NCI-H2227 (cell line): ENCODE results near the gene CCZ1B.
A peak's percentile ranks its signal among the peaks of the same experiment; 100 is the strongest.
"Not testable (repeated sequence)": the region's sequence is repeated elsewhere in the genome, so short reads cannot be mapped to it uniquely, and the experiment has no call there.

Experiments used
- DNase-seq: peaks from one replicate; lab custom pipeline; 2025; ENCODE audit not compliant: unreplicated experiment; lab: John Stamatoyannopoulos, UW

Gene CCZ1B

DNA sequence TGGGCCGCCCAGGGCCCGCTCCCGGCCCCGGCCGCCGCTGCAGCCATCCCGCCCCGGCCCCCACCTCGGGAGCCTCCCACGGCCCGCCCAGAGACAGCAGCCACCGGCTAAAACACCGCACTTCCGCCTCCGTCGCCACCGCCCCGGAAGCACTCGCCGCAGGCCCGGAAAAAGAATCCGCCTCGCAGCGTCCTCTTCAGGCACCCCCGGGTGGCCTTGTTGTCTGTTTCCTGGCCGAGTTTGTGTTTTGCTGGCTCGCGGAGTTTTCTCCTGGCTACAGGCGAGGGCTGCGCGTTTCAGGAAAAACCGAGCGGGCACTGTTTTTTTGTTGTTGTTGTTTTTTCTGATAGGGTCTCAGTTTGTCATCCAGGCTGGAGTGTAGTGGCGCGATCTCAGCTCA, at the start of gene CCZ1B:
CCZ1B (minus strand) TSS at position 125 of the 400 bp plus-strand sequence; CDS start at position 47, 78 bp downstream.
- peak; percentile 60 for DNase-seq

DNA sequence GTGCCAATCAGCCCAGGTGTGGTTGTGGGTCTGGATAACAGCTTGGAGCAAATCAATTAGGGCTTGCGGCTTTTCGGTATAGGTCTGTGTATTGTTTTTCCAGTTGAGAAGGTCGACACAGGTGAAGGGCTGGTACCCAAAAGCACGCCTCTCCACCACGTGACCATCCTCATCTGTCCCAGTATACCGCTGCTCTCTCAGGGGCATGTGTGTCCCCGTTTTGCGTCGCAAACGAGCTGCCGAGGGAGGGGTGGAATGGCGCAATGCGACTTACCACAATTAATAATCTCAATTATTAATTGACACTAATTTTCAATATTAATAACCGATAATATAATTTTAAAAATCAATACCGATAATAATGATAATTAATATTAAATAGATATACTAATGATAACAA, 48.9 kb upstream of the CCZ1B start:
- DNase-seq = not testable (repeated sequence)

DNA sequence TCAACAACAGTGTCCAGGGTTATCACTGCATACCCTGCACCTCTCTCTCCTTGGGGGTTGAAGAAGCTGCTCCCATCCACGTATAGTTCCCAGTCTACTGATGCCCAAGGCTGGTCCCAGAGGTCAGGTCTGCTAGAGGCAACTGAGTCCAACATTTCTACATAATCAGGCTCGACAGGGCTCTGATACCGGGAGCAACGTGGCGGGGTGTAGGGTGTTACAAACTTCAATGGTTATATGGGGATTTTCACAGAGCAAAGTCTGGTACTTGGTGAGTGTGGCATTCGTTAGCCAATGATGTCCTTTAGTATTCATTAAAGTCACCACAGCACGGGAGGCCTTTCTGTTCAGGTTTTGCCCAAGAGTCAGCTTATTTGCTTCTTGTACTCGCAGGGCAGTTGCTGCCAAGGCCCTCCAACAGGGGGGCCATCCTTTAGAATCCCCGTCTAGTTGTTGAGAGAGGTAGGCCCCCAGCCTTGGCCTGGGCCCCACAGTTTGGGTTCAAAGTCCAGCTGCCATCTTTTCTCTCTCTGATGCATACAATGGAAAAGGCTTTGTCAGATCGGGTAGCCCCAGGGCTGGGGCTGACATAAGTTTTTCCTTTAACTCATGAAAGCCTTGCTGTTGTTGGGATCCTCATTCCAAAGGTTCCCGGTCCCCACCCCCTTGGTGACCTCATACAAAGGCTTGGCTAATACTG, 46.3 kb upstream of the CCZ1B start:
- not testable (repeated sequence) for DNase-seq

DNA sequence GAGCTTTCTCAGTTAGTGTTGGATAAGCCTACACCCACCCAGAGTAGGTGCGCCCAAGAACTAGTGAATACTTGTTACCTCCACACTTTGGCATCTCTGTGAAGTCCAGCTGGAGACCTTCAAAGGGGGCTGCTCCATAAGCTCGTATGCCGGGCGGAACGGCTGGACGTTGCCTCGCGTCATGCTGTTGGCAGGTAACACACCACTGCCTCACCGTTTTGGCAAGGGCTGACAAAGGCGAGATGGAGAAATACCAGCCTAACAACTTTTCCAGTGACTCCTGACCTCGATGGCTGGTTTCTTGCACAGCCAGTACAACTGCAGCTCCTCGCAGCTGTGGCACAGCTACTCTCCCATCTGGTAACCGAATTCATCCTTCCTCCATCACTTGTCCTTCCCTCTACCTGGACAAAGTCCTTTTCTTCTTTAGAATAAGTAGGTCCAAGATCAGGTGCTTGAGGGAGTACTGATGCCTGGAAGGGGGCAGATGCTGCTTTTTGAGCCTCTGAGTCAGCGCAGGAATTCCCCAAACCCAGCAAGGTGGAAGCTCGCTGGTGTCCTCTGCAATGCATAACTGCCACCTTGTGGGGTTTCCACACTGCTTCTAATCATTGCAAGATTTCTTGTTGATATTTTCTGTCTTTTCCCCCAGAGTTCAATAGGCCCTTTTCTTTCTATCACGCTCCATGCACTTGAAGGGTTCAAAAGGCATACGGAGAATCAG, 45.5 kb upstream of the CCZ1B start:
- DNase-seq = not testable (repeated sequence)

DNA sequence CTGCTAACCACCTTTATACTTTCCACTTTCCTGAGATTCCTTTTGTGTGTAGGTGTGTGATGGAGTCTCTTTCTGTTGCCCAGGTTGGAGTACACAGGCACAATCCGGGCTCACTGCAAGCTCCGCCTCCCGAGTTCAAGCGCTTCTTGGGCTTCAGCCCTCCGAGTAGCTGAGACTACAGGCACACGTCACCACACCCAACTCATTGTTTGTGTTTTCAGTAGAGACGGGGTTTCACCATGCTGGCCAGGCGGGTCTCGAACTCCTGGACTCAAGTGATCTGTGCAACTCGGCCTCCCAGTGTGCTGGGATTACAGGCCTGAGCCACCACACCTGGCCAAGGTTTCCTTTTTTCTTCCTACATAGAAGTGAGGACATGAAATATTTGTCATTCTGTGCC, 38.7 kb upstream of the CCZ1B start:
- not testable (repeated sequence) for DNase-seq

DNA sequence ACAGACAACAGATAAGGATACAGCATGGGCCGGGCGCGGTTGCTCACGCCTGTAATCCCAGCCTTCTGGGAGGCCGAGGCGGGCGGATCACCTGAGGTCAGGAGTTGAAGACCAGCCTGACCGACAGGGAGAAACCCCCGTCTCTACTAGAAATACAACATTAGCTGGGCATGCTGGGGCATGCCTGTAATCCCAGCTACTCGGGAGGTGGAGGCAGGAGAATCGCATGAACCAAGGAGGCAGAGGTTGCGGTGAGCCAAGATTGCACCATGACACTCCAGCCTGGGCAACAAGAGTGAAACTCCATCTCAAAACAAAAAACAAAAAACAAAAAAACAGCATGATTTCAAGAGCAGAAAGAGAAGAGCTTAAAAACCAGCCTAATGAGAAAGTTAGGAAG, 38.1 kb upstream of the CCZ1B start:
- not testable (repeated sequence) for DNase-seq

DNA sequence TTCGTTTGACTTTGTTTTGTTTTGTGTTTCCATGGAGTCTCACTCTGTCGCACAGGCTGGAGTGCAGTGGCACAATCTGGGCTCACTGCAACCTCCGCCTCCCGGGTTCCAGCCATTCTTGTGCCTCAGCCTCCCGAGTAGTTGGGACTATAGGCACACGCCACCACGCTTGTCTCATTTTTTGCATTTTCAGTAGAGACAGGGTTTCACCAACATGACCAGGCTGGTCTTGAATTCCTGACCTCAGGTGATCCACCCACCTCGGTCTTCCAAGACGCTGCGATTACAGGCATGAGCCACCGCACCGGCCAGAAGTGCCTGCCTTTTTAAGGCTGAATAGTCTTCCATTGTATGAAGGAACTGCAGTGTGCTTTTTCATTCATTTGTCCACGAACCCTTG, 36.8 kb upstream of the CCZ1B start:
- not testable (repeated sequence) for DNase-seq

DNA sequence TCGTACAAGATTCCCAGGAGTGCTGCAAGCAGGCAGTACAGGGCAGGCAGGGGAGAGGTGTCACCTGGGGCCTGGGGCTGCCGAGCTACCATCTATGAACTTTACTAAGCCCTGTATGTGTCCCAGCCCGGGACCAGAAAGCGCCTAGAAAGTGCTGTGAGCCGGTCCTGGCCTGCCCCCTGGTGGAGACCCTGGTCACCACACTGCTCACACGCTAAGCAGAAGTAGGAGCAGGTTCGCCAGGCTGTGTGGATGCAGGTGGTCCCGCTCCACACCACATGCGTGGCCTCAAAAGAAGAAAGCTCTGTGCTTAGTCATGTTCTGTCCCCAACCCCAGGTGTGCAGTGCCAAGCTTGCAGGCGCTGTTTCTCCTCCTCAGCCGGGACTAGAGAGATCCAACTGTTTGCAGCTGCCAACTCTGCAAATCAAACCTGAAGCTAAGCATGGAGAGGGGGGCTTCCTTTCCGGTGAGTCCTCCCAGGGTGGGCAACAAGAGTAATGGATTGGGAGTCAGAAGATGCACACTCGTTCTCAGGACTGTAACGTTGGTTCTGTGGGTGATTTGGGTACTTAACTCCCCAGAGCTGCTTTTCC, 31.7 kb upstream of the CCZ1B start:
- DNase-seq = not testable (repeated sequence)

DNA sequence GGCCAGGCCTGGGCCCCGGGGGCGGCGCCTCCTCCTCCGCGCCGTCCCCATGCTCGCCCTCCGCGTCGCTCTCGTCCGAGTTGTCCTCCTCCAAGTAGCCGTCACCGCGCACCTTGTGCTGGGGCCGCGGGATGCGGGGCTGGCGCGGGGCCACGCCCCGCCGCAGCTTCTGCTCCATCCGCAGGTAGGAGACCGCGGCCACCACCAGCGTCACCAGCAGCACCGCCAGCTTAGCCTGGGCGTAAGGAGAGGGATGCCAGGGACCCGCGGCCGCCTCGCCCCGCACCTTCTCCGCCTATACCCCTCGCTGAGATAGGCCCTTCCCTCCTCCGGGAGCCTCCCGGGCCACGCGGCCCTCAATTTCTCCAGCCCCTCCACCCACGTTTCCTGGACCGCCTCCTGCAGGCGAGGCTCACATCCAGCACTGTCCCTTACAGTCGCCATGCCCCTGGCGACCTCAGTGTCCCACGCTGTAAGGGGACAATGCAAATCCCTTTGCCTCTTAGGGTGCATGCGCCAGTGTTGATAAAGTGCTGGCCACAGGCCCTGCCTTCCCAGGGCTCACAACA, 29.6 kb upstream of the CCZ1B start:
- DNase-seq = not testable (repeated sequence)

DNA sequence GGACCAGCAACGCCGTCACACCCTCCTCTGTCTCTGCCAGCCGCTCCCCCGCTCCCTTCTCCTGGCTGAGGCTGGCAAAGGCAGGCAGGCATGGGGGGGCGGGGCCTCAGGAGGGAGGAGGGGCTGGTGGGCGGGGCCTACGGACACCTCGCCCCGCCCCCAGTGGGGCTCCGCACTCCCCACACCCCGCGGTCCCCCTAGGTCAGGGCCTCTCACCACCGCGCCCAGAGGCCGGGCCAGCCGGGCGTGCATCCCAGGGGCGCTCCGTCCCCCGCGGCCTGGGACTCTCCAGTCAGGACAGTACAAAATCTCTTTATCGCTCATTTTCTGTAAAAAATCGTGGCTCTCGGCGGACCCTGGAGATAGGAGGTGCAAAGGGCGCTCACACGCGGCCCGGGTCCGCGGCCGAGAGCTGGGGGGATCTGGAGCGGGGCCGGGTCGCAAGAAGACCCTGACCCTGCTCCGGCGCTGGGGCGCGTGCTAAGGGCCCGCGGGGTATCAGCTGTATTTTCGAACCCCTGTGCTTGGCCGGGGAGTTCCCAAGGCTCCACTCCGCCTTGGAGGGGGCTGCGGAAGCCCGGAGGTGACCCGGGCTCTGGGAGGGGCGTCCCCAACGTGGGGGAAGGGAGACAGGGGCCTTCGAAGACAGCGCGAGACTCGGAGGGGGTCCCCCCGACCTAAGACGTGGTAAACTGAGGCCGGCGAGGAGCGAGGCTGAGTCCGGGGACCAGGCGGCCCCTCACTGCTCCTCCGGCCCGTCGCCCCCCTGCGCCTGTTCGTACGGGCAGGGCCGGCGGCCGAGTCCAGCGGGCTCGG, 28.9 kb upstream of the CCZ1B start:
- not testable (repeated sequence) for DNase-seq

DNA sequence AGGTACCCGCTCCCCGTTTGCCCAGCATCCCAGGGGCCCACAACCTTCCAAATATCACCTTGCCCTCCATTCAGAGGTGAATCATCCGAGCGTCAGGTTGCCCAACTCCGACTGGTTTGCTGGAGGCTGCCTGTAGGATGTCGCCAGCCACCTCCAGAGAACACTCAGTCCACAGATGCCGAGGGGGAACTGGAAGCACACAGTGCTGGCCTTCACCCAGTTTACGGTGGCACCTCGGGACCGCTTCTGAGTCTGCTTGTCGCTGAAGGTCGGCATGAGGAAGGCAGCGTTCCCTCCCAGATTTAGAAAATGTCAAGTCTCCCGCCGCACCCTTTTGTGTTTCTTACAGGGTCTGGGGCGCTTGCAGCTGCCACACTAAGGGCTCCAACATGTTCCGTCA, 27.6 kb upstream of the CCZ1B start:
- not testable (repeated sequence) for DNase-seq

DNA sequence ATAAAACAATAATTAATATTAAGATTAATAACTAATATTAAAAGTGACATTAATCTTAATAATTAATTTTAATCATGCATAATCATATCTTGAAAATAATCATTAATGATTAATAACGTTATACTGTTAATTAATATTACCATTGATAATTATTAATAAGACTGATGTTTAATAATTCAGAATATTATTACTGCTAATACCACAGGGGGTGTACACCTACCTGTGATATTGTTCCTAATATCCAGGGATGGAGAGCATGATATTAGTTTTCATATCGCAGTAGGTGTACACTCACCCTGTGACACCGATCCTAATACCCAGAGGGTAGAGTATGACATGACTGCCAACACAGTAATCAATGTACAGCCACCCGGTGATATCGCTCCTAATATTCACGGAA, 23.1 kb upstream of the CCZ1B start:
- DNase-seq = not testable (repeated sequence)

DNA sequence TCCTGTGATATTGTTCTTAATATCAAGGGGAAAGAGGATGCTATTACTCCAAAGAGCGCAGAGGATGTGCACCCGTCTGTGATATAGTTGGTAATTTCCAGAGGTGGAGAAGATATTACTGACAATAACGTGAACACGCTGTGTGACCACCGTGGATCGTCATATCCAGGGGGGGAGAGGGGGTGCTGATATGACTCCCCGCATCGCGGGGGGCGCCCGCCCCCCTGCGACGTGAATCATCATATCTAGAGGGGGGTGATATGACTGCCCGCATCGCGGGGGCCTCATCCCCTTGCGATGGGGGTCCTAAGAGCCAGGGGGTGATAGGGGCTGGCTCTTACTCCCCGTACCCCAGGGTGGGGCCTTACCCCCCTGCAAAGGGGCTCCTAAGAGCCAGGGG, 21.7 kb upstream of the CCZ1B start:
- DNase-seq = not testable (repeated sequence)

DNA sequence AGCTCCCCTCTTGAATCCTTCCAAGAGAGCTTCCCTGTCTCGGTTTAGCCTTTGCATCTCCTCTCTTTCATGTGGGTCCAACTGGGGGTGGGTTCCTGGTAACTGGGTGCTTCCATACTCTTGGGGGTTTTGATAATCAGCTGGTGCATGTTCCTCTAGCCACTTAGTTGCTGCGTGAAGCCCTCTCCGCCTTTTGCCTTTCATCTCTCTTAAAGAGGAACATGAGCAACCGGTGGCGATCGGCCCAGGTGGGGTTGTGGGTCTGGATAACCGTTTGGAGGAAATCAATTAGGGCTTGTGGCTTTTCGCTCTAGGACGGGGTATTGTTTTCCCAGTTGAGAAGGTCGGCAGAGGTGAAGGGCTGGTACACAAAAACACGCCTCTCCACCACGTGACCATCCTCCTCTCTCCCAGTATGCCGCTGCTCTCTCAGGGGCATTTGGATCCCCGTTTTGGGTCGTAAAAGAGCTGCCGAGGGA, 19.9 kb upstream of the CCZ1B start:
- DNase-seq = not testable (repeated sequence)

DNA sequence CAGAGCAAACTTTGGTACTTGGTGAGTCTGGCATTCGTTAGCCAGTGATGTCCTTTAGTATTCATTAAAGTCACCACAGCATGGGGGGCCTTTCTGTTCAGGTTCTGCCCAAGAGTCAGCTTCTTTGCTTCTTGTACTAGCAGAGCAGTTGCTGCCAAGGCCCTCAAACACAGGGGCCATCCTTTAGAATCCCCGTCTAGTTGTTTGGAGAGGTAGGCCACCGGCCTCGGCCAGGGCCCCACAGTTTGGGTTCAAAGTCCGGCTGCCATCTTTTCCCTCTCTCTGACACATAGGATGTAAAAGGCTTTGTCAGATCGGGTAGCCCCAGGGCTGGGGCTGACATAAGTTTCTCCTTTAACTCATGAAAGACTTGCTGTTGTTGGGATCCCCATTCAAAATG, 17.6 kb upstream of the CCZ1B start:
- DNase-seq = not testable (repeated sequence)

DNA sequence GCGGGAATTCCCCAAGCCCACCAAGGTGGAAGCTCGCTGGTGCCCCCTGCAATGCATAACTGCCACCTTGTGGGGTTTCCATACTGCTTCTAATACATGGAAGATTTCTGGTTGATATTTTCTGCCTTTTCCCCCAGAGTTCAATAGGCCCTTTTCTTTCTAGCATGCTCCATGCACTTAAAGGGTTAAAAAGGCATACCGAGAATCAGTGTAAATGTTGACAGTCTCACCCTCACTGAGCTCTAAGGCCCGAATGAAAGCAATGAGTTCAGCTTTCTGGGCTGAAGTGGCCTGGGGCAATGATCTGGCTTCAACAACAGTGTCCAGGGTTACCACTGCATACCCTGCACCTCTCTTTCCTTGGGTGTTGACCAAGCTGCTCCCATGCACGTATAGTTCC, 17.0 kb upstream of the CCZ1B start:
- not testable (repeated sequence) for DNase-seq

DNA sequence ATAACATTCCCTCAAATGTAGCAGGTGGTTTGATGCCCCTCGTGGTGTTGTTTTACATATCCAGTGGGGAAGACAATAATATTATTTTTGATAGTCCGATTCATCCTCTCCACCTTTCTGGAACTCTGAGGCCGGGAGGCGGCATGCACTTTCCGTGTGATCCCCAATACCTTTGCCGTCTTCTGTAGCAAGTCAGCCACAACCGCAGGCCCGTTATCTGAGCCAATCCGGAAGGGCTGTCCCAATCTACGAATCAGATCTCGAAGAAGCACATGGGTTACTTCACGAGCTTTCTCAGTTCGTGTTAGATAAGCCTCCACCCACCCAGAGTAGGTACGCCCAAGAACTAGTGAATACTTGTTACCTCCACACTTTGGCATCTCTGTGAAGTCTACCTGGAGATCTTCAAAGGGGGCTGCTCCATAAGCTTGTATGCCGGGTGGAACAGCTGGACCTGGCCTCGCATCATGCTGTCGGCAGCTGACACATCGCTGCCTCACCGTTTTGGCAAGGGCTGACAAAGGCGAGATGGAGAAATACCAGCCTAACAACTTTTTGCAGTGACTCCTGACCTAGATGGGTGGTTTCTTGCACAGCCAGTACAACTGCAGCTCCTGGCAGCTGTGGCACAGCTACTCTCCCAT, 16.3 kb upstream of the CCZ1B start:
- DNase-seq = not testable (repeated sequence)

DNA sequence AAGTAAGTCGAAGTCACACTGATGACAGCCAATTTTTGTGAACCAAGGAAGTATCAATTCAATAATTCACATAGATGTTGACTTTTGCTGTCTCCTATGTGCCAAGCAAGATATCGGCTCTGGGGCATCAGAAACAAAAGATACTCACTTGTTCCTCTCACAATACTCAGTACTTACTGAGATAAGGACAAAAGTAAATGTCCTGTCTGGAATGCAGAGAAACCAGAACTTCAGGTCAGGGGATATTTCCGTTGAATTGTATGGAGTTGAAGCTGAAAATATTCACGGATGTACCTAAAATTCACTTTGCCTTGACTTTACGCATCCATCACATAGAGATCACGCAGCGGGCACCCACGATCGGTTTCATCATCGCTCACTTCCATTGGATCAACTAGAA, 11.0 kb upstream of the CCZ1B start:
- not testable (repeated sequence) for DNase-seq

DNA sequence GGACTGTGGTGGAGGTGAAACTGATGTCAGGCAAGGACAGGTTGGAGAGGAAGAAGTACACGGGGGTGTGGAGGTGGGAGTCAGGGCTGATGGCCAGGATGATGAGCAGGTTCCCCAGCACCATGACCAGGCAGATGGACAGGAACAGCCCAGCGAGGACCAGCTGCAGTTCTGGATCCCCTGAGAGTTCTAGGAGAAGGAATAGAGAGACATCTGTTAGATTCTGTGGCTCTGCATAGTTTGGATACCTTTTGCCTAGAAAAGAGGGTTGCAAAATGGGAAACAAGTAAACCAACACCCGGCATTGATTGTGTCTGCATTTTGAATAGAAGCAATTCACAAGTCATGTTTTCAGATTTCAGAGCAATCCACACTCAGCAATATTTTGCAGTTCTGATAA, 9.4 kb upstream of the CCZ1B start:
- not testable (repeated sequence) for DNase-seq

DNA sequence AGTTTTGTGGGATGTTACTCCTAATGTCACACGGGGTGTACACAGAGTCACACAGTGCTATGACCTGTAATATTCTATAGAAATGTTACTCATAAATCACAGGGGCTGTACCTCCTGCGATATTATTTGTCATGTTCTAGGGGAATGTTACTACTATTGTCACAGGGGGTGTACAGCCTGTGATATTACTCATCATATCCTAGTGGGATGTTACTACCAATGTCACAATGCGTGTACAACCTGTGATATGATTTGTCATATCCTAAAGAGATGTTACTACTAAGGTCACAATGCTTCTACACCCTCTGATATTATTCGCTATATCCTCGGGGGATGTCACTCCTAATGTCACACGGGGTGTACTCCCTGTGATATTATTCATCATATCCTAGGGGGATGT, 7.6 kb upstream of the CCZ1B start:
- DNase-seq = no peak
